ENCODE data around the gene CFP.

DNA sequence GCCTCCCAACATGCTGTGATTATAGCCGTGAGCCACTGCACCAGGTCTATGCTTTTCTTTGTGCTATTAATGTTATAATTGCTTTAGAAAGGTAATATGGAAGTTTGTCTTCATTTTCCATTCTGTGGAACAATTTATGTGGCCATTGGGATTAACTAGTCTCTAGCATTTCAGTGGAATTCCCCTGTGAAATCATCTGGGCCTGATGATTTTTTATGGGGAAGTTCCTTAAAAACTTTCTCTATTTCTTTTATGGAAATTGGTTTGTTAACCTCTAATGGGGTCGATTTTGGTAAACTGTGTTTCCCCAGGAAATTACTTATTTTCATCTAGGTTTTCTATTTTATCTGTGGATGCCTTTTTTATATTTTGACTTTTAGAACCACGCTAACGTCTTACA, 36.2 kb downstream of the CFP start:
- TF ChIP-seq POLR2A (IDR thresholded peaks at IDR 0.05; ENCODE audit: borderline replicate concordance, extremely low read depth, insufficient read depth, insufficient read length) = no peak
- TF ChIP-seq EZH2phosphoT487 (IDR thresholded peaks at IDR 0.05; ENCODE audit: borderline replicate concordance) = no peak
- TF ChIP-seq ZNF274 (IDR thresholded peaks at IDR 0.05; ENCODE audit: low read depth, low read length) = no peak
- TF ChIP-seq, protein P1, sequence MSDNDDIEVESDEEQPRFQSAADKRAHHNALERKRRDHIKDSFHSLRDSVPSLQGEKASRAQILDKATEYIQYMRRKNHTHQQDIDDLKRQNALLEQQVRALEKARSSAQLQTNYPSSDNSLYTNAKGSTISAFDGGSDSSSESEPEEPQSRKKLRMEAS (IDR thresholded peaks at IDR 0.05) = no peak
- TF ChIP-seq POLR2AphosphoS5 (IDR thresholded peaks at IDR 0.05; ENCODE audit: low read depth, low read length) = no peak
- TF ChIP-seq, protein P2, sequence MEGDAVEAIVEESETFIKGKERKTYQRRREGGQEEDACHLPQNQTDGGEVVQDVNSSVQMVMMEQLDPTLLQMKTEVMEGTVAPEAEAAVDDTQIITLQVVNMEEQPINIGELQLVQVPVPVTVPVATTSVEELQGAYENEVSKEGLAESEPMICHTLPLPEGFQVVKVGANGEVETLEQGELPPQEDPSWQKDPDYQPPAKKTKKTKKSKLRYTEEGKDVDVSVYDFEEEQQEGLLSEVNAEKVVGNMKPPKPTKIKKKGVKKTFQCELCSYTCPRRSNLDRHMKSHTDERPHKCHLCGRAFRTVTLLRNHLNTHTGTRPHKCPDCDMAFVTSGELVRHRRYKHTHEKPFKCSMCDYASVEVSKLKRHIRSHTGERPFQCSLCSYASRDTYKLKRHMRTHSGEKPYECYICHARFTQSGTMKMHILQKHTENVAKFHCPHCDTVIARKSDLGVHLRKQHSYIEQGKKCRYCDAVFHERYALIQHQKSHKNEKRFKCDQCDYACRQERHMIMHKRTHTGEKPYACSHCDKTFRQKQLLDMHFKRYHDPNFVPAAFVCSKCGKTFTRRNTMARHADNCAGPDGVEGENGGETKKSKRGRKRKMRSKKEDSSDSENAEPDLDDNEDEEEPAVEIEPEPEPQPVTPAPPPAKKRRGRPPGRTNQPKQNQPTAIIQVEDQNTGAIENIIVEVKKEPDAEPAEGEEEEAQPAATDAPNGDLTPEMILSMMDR (IDR thresholded peaks at IDR 0.05 in 2 of 3, conservative IDR thresholded peaks at IDR 0.05 in 1 of 3; ENCODE audit: borderline replicate concordance in 1 of 3, insufficient read depth in 1 of 3, low read depth in 2 of 3, low read length in 2 of 3) = no peak
- TF ChIP-seq YY1 (IDR thresholded peaks at IDR 0.05; ENCODE audit: extremely low read depth, insufficient replicate concordance, low read depth, low read length) = no peak
- TF ChIP-seq EZH2 (IDR thresholded peaks at IDR 0.05) = no peak
- TF ChIP-seq CEBPB (IDR thresholded peaks at IDR 0.05; ENCODE audit: low read depth) = no peak
- no peak for TF ChIP-seq EGR1 (IDR thresholded peaks at IDR 0.05; ENCODE audit: low read depth)
- TF ChIP-seq ATF3 (IDR thresholded peaks at IDR 0.05) = no peak
